GM12801 (cell line): Measurements from ENCODE around the gene CEP97.

Source experiments
- CTCF ChIP-seq: IDR thresholded peaks from one replicate; pipeline ENCODE4 v1.5.1; 2011; ENCODE audit warnings: control low read depth; ENCODE audit not compliant: insufficient read length; ENCODE audit errors: extremely low read depth

CEP97 gene

GRCh38 chr3:101724329-101725193 lies at the start of gene CEP97:
CEP97 (plus strand) TSS chr3:101724614; CDS start chr3:101724677, 63 bp downstream.
- no peak for TF ChIP-seq CTCF

- no peak for TF ChIP-seq CTCF
Measured at GRCh38 chr3:101675709-101676215, 48.7 kb upstream of the CEP97 start.

GRCh38 chr3:101676216-101676764 lies 48.1 kb upstream of the CEP97 start:
- no peak for TF ChIP-seq CTCF

- TF ChIP-seq CTCF: no peak
Measured at GRCh38 chr3:101676765-101677435, 47.5 kb upstream of the CEP97 start, which contains the start of gene ZBTB11. ZBTB11 (minus strand) TSS chr3:101677132; CDS start chr3:101676914, 218 bp downstream.

- TF ChIP-seq CTCF: no peak
Measured at GRCh38 chr3:101677436-101678286, 46.8 kb upstream of the CEP97 start.

- no peak for TF ChIP-seq CTCF
Measured at GRCh38 chr3:101680466-101680865, 43.9 kb upstream of the CEP97 start.
